Loucy (cell line): ENCODE results near the gene FOXP1.

ENCODE experiments used
- CTCF ChIP-seq: fragments of 200-600 bp; sonication (generic); conservative IDR thresholded peaks from 2 replicates; pipeline ENCODE4 v1.5.1; 2014; ENCODE audit warnings: mild to moderate bottlenecking, antibody characterized with exemption, low read length
- EZH2phosphoT487 ChIP-seq: fragments of 200-600 bp; IDR thresholded peaks from 2 replicates; pipeline ENCODE4 v1.6.1; 2018; ENCODE audit warnings: antibody characterized with exemption, mild to moderate bottlenecking, moderate library complexity, borderline replicate concordance

- no peak for TF ChIP-seq CTCF
- no peak for TF ChIP-seq EZH2phosphoT487
Measured at GRCh38 chr3:71111784-71112440, 471.6 kb downstream of the FOXP1 start.
